Midbrain (tissue), 1 donor: ENCODE results near the gene AKAP17A.
"Not testable (repeated sequence)": the region's sequence is repeated elsewhere in the genome, so short reads cannot be mapped to it uniquely, and the experiment has no call there.

Experiments
- DNase-seq: peaks from one replicate; lab custom pipeline; 2025; lab: John Stamatoyannopoulos, UW

AKAP17A gene

DNA sequence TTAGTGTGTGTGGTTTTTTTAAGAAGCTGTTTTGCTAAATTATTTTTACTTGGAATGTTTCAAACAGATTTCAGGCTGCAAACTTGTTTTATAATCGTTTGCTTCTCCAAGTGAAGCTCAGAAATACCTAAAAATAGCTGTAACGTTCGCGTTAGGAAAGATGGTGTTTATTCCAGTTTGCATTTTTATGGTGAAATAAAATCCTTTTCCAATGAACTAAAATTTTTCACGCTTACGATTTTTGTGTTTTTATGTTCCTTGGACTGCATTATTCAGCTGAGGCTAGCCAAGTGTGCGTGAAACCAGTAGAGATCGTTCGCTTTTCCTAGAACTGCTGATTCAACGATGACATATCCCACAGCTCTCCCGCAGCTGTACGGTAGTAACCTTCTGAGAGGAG lies 10.9 kb downstream of the AKAP17A start:
- DNase-seq, result no peak

- DNase-seq, result no peak
These were observed 15.1 kb downstream of the AKAP17A start for GRCh38 chrX:1606496-1606895.

DNA sequence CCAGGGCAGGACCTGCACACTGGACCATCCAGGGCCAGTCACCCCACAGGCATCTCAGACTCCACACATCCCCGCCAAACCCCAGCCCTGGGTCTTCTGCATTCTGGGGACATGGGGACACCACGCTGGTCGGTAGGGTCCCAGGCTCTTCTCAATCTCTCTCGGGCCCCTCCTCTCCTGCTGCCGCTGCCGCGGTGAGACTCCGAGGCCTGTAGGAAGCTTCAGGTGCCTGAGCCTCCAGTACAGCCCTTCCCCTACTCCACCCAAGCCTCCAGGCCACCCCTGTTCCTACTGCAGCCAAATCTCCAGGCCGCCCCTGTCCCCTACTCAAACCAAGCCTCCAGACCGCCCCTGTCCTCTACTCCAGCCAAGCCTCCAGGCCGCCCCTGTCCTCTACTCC lies 17.9 kb downstream of the AKAP17A start:
- DNase-seq, result no peak

DNA sequence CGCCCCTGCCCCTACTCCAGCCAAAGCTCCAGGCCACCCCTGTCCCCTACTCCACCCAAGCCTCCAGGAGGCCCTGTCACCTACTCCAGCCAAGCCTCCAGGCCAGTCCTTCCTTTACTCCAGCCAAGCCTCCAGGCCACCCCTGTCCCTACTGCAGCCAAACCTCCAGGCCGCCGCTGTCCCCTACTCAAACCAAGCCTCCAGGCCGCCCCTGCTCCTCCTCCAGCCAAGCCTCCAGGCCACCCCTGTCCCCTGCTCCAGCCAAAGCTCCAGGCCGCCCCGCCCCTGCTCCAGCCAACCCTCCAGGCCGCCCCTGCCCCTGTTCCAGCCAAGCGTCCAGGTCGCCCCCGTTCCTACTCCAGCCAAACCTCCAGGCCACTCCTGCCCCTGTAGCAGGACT lies 18.4 kb downstream of the AKAP17A start:
- no peak for DNase-seq

DNA sequence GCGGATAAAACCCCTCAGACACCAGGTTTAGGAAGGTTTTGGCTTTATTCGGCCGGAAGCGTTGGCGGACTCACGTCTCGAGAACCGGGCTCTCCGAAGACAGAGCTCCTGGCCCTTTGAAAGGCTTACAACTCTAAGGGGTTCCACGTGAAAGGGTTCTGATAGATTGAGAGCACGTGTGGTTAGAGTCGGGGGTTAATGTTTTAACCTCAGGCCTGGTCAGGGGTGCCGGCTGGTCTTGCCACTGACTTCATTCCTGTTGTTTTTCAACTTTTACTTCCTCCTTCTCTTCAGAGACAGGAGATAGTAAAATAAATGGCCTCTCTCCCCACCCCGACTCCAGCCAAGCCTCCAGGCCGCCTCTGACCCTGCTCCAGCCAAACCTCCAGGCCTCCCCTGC lies 18.8 kb downstream of the AKAP17A start:
- DNase-seq, result no peak

DNA sequence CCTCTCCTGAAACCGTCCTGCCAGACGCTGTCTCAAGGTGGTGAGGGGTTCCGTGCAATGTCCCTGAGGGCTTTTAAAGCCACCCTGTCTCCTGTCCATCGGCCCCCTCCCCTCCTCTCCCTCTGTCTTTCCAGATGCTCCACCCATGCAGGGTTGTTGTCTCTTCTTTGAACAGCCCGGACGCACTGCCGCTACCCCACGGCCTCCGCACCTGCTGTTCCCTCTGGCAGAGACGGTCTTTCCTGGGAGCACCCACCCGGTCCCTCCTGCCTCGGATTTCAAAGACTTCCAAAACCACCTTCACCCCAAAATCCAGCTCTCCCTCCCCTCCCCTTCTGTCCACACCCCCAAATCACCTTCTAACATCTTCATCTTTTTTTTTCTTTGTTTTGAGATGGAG lies 19.3 kb downstream of the AKAP17A start:
- DNase-seq, result no peak

DNA sequence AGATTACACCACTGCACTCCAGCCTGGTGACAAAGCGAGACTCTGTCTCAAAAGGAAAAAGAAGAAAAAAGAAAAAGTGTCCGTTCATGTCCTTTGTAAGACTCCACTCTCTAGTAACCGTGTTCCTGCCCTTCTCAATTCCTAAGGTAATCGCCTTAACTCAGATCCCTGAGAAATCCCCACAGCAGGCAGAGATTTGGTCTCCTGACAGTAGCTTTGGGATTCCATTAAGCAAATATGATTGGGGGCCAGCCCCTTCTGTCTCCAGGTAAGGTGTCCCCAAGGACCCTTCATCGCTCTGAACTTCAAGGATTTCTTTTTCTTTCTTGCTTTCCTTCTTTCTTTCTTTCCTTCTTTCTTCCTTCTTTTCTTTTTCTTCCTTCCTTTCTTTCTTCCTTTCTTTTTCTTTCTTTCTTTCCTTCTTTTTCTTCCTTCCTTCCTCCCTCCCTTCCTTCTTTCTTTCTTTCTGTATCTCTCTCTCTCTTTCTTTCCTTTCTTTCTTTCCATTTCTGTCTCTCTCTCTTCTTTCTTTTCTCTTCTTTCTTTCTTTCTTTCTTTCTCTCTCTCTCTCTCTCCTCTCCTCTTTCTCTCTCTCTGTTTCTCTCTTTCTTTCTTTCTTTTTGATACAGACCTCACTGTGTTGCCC lies 21.4 kb downstream of the AKAP17A start:
- no peak for DNase-seq

GRCh38 chrX:1614927-1615326 lies 23.5 kb downstream of the AKAP17A start, which contains the start of gene ASMT:
Gene ASMT, plus strand, starts transcription at chrX:1615059. Its CDS starts 141 bp downstream, at chrX:1615200.
- DNase-seq, result no peak

DNA sequence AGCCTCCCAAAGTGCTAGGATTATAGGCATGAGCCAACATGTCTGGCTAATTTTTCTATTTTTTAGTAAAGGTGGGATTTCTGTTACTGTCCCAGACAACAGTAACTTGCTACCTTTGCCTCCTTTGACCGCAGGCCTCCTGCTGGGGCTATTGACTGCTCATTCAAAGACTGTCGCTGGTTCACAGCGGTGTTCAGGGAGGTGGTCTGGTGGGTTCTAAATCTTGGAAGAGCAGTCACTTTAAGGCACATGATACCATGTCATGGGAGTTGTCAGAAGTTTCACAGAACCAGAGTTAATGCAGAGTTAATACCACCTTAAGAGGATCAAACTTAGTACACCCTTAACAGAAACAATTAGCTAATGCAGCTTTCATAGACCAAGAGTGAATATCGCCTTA lies 27.3 kb downstream of the AKAP17A start:
- DNase-seq, result no peak

- DNase-seq, result no peak
These were observed 32.3 kb downstream of the AKAP17A start for GRCh38 chrX:1623691-1624090.

DNA sequence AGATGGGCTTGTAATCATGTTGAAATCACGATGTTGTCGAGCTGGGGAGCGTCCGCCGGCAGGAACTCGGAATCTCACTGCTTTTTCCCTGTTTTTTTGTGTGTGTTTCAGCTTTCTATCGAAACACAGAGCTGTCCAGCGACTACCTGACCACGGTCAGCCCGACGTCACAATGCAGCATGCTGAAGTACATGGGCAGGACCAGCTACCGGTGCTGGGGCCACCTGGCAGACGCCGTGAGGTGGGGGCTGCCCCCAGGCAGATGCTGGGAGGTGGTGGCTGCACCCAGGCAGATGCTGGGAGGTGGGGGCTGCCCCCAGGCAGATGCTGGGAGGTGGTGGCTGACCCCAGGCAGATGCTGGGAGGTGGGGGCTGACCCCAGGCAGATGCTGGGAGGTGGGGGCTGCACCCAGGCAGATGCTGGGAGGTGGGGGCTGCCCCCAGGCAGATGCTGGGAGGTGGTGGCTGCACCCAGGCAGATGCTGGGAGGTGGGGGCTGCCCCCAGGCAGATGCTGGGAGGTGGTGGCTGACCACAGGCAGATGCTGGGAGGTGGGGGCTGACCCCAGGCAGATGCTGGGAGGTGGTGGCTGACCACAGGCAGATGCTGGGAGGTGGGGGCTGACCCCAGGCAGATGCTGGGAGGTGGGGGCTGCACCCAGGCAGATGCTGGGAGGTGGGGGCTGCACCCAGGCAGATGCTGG lies 32.9 kb downstream of the AKAP17A start:
- DNase-seq, result not testable (repeated sequence)

- not testable (repeated sequence) for DNase-seq
These were observed 33.4 kb downstream of the AKAP17A start for GRCh38 chrX:1624861-1625215.

DNA sequence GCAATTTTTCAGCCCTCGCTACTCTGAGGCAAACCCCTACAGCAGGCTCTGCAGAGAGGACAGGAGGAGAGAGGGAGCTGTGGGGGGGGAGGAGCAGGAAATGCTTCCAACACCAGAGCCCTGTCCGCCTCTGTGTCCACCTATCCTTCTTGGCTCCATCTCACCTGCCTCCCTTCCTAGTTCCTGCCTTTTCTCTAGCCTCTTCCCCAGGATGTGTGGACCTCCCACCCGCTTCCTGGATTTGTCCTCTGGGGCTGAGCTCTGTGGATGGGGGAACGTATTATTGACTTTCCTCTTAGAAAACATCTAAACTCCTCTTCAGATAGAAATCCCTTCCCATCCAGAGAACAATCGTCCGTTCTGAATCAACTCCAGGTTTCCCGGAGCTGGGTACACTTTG lies 37.8 kb downstream of the AKAP17A start:
- no peak for DNase-seq

GRCh38 chrX:1646009-1646408 lies 54.6 kb downstream of the AKAP17A start:
- no peak for DNase-seq

- DNase-seq, result no peak
These were observed 58.2 kb downstream of the AKAP17A start for GRCh38 chrX:1649621-1650020.
